Omental fat pad (tissue), 4 donors: ENCODE results near the gene KDM4D. TPM values are rescaled to one million over a fixed set of nuclear protein-coding genes. Genes with fewer than 3 reads are reported as not detected.
"Not testable (repeated sequence)": the region's sequence is repeated elsewhere in the genome, so short reads cannot be mapped to it uniquely, and the experiment has no call there.

Source experiments
- ATAC-seq: fragments of 150-250 bp; one replicate; pipeline ENCODE4 v1.9.1; 2016; ENCODE audit warnings: mild to moderate bottlenecking, moderate library complexity; ENCODE audit not compliant: low FRiP score
- DNase-seq: peaks from one replicate; pipeline ENCODE4 v3.0.0-alpha.2; 2019; ENCODE audit warnings: low spot score
- total RNA-seq, 4 donors: library from RNA; depleted of rRNA; stranded (reverse); fragments of >200 nt; gene quantifications; one replicate each; pipeline ENCODE4 v1.1.0, GENCODE V29; 2016
- TF ChIP-seq, protein P1 (sequence below), 3 donors: fragments of 450-650 bp; IDR thresholded peaks; one replicate each; pipeline ENCODE4 v1.5.1; 2016 to 2017; ENCODE audit warnings: antibody characterized with exemption in 3 of 3, mild to moderate bottlenecking in 3 of 3, moderate library complexity in 2 of 3

The KDM4D gene
- total RNA-seq, 4 donors from 2014 or later, result 0.24 to 0.93 (median 0.69) TPM

DNA sequence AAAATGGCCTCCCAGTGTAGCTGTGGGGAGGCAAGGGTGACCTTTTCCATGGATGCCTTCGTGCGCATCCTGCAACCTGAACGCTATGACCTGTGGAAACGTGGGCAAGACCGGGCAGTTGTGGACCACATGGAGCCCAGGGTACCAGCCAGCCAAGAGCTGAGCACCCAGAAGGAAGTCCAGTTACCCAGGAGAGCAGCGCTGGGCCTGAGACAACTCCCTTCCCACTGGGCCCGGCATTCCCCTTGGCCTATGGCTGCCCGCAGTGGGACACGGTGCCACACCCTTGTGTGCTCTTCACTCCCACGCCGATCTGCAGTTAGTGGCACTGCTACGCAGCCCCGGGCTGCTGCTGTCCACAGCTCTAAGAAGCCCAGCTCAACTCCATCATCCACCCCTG is 24.8 kb downstream of the KDM4D start:
- TF ChIP-seq, protein P1, sequence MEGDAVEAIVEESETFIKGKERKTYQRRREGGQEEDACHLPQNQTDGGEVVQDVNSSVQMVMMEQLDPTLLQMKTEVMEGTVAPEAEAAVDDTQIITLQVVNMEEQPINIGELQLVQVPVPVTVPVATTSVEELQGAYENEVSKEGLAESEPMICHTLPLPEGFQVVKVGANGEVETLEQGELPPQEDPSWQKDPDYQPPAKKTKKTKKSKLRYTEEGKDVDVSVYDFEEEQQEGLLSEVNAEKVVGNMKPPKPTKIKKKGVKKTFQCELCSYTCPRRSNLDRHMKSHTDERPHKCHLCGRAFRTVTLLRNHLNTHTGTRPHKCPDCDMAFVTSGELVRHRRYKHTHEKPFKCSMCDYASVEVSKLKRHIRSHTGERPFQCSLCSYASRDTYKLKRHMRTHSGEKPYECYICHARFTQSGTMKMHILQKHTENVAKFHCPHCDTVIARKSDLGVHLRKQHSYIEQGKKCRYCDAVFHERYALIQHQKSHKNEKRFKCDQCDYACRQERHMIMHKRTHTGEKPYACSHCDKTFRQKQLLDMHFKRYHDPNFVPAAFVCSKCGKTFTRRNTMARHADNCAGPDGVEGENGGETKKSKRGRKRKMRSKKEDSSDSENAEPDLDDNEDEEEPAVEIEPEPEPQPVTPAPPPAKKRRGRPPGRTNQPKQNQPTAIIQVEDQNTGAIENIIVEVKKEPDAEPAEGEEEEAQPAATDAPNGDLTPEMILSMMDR (IDR thresholded peaks at IDR 0.05), result no peak
- DNase-seq (no peak), ATAC-seq (no peak)

DNA sequence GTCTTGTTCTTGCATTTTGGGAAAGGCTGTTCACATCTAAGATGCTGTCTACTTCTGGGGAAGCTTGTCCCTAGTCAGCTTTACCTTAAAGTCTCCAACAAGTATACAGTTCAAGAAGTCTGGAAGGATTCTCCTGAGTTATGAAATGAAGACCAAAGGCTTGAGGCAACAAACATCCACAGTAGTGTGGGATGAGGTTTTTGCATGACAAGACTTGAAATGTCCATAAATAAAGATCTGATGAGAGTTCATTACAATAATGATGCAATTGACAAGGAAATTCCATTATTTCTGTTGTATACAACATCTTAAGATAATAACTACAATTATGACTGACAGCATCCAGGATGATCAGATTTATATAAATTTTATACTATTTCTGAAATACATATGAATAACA is 30.2 kb downstream of the KDM4D start:
- ATAC-seq (no peak), DNase-seq (no peak)
- TF ChIP-seq, protein P1 (IDR thresholded peaks at IDR 0.05), result no peak

DNA sequence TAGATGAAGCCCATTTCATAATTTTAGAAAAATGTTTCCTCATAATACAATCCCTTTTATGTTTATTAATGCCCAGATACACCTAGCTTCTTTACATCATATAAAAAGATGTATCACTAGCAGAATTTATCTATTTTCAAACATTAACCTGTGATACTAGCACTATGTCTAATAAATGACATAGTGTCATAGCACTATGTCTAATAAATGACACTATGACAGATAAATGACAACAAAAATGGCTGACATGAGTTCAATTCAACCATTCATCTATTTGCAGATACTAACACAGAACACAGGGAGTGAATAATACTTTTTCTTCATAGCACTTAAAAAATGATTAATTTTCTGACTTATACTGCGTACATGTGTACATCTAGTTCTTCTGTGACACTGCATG is 32.1 kb downstream of the KDM4D start:
- DNase-seq (no peak), ATAC-seq (no peak)
- TF ChIP-seq, protein P1 (IDR thresholded peaks at IDR 0.05), result no peak

DNA sequence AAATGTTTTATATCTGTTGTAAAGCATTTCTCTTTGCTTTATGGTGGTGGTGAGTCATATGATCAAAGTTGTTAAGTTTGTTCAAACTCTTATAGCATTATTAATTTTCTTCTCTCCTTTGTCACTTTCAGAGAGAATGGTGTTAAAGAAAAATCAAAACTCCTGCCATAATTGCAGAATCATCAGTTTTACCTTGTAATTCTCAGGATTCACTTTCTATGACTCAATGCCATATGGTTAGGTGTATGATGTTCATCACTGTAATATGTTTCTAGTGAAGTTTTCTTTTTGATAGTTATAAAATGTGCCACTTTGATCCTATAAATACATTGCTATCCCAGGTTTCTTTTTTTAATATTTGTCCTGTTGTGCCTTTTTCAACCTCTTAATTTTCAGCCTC is 37.9 kb downstream of the KDM4D start:
- TF ChIP-seq, protein P1 (IDR thresholded peaks at IDR 0.05), result no peak
- no peak for ATAC-seq

DNA sequence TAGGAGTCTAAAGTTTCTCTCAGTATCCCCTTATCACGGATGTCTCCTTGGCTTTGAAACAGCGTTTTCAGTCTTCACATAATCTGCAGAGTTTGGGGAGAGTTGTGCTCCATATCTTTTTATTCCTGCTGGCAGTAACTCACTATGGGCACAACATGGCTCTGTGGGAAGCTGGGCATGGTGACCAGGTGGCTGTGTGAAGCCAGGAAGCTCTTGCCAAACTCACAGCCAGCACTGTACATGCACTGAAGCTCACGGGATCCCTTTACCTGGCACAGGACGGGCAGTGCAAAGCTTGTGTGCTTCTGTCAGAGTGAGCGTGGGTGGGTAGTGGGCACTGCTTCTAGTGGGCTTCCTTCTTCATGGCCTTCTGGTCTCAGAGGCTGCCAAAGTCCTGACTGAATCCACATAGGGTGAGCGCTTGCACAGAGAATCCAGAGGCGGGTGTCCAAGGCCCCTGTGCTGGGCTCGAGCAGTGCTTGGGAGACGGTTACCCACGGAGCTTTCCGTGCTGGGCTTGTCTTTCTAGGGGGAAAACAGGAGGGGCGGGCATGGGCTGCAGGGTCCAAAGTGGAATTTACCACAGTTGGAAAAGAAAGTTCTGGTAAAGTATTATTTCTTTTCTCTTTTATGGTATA is 40.8 kb downstream of the KDM4D start:
- ATAC-seq (no peak), DNase-seq (no peak)
- TF ChIP-seq, protein P1 (IDR thresholded peaks at IDR 0.05), result no peak

More for the DNA sequence above, 37.9 kb downstream of the KDM4D start:
- DNase-seq, result no peak

DNA sequence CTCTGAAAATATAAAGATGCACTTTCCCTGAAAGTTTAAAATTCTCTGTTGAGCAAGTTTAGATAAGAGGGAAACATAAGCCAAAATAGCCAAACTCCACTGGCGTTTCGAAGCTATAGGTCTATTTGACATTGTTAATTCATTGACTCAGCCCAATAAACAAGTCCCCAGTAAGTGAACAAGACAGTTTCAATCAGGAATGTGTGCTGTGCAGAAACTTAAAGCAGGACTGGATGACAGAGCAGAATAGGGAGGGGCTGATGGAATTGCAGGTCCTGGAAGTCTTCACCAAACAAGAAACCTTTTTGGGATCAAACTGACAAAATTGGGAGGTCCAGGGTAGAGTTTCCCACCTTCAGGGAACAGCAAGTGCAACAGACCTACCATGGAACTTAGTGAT is 42.6 kb downstream of the KDM4D start:
- DNase-seq (no peak), ATAC-seq (no peak)
- TF ChIP-seq, protein P1 (IDR thresholded peaks at IDR 0.05), result no peak

DNA sequence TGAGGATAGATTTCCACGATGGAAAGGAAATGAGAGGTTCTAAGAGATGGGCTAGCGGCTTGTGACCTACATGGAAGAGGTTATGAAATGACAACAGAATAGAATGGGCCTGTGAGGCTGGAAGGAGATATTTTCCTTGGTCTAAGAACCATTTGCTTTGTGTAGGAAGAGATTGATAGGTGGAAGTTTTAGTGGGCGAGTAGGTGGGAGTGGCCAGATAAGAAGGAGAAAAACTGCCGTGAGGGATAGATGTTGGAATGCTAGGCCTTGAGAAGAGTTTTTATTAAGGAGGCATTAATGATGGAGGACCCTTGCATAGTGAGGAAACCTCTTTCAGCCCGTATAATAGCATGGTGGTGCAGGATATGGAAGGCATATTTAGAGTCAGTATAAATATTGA is 48.0 kb downstream of the KDM4D start:
- not testable (repeated sequence) for DNase-seq, ATAC-seq
